Caco-2 (cell line): ENCODE results near the gene ADGRA1. TPM values are rescaled to one million over a fixed set of nuclear protein-coding genes. Genes with fewer than 3 reads are reported as not detected.
A peak's percentile ranks its signal among the peaks of the same experiment; 100 is the strongest.

ENCODE experiments used
- BruUV-seq: library from RNA; stranded (reverse); fragments of 400-500 nt; replicated peaks from 2 replicates; lab custom pipeline; 2021; lab: Mats Ljungman, UMichigan
- CTCF ChIA-PET: fragments of 300-600 bp; sonication (Branson Sonifier 250); formaldehyde crosslinking; loops from one replicate; lab custom pipeline; 2022; ENCODE audit warnings: antibody characterized with exemption; lab: Charles Lee
- POLR2A ChIA-PET: fragments of 300-600 bp; sonication (Branson Sonifier 250); formaldehyde crosslinking; loops from one replicate; lab custom pipeline; 2022; ENCODE audit warnings: antibody characterized with exemption; lab: Charles Lee
- DNase-seq, 2 experiments: peaks; one replicate each; pipeline versions ENCODE4 v3.0.0 to v3.0.0-alpha.2; 2020 to 2022
- H3K27me3 ChIP-seq: replicated peaks from 2 replicates; pipeline ENCODE4 v1.6.0; 2011; ENCODE audit warnings: low read length; ENCODE audit not compliant: control insufficient read depth, insufficient read depth
- H3K36me3 ChIP-seq: 2 replicates; pipeline ENCODE4 v1.5.1; 2011; ENCODE audit warnings: low read length; ENCODE audit not compliant: control insufficient read depth, insufficient read depth
- H3K4me1 ChIP-seq: fragments of 250-450 bp; sonication (Bioruptor Pico); 2 replicates; pipeline ENCODE4 v1.5.1; 2020; ENCODE audit warnings: mild to moderate bottlenecking
- H3K4me3 ChIP-seq: 2 replicates; pipeline ENCODE4 v1.5.1; 2011; ENCODE audit warnings: low read depth, mild to moderate bottlenecking, control low read depth, low read length
- H3K9me3 ChIP-seq: fragments of 250-450 bp; sonication (Bioruptor Pico); 2 replicates; pipeline ENCODE4 v1.5.1; 2020; ENCODE audit warnings: mild to moderate bottlenecking, moderate library complexity
- H3K27ac Mint-ChIP-seq: one replicate; pipeline ENCODE4 v1.8.0; 2022; ENCODE audit warnings: mixed read lengths; ENCODE audit not compliant: unreplicated experiment
- H3K27me3 Mint-ChIP-seq: one replicate; pipeline ENCODE4 v1.8.0; 2022; ENCODE audit warnings: mixed read lengths; ENCODE audit not compliant: insufficient read depth, unreplicated experiment
- H3K36me3 Mint-ChIP-seq: one replicate; pipeline ENCODE4 v1.8.0; 2022; ENCODE audit warnings: mild to moderate bottlenecking, mixed read lengths; ENCODE audit not compliant: insufficient read depth, unreplicated experiment
- H3K4me1 Mint-ChIP-seq: one replicate; pipeline ENCODE4 v1.8.0; 2022; ENCODE audit warnings: low read depth, mixed read lengths; ENCODE audit not compliant: unreplicated experiment
- H3K4me3 Mint-ChIP-seq: one replicate; pipeline ENCODE4 v1.8.0; 2022; ENCODE audit warnings: mild to moderate bottlenecking, moderate library complexity, mixed read lengths; ENCODE audit not compliant: unreplicated experiment
- H3K9me3 Mint-ChIP-seq: one replicate; pipeline ENCODE4 v1.8.0; 2022; ENCODE audit warnings: mixed read lengths; ENCODE audit not compliant: unreplicated experiment
- CTCF ChIP-seq, 2 experiments: fragments of 200-600 bp in 1 of 2; IDR thresholded peaks; 1 replicate in 1 of 2; 2 replicates in 1 of 2; pipeline versions ENCODE4 v1.5.1 to v1.8.0; 2011 to 2022; ENCODE audit warnings: antibody characterized with exemption in 1 of 2, control low read depth in 1 of 2, inconsistent platforms in 1 of 2, low read depth in 1 of 2, low read length in 1 of 2, mild to moderate bottlenecking in 1 of 2, moderate library complexity in 1 of 2; ENCODE audit not compliant: insufficient read depth in 1 of 2, severe bottlenecking in 1 of 2, unreplicated experiment in 1 of 2
- intact Hi-C: fragments of 100-400 bp; cut with micrococcal nuclease; formaldehyde crosslinking; loops from one replicate; pipeline ENCODE4 v1.10.0; 2022; ENCODE audit not compliant: unreplicated experiment
- total RNA-seq: library from RNA; stranded (reverse); gene quantifications from 2 replicates; pipeline ENCODE4 v1.2.3, GENCODE V29; 2022

Gene ADGRA1
- total RNA-seq, 1 experiment from 2014 or later, result not detected

GRCh38 chr10:133097961-133098360 is 10.2 kb downstream of the ADGRA1 start:
- no peaks in the 10 kb centered on the region for H3K9me3 Mint-ChIP-seq
- no peak overlapping the region for H3K4me3 Mint-ChIP-seq
- Histone ChIP-seq H3K36me3 (no peaks in the 10 kb centered on the region), H3K4me1 (no peaks in the 10 kb centered on the region), H3K9me3 (no peaks in the 10 kb centered on the region), H3K4me3 (no peak overlapping the region), H3K27me3 (no peaks in the 10 kb centered on the region)
- no peak for DNase-seq
- intact Hi-C loops, result no loop called here
- POLR2A ChIA-PET, result no interaction called here
- BruUV-seq, result no TSS peak
- no peak for TF ChIP-seq CTCF (IDR thresholded peaks at IDR 0.05; ENCODE audit: insufficient read depth in 1 of 2, low read depth in 1 of 2, low read length in 1 of 2, severe bottlenecking in 1 of 2, unreplicated experiment in 1 of 2)
- CTCF ChIA-PET, result no interaction called here
- peaks cover 22% of the 10 kb centered on the region for H3K27me3 Mint-ChIP-seq
- H3K27ac Mint-ChIP-seq, result no peak overlapping the region
- peaks cover 4% of the 10 kb centered on the region for H3K4me1 Mint-ChIP-seq
- H3K36me3 Mint-ChIP-seq, result peaks cover 9% of the 10 kb centered on the region

GRCh38 chr10:133098426-133099124 is 10.9 kb downstream of the ADGRA1 start:
- Histone ChIP-seq H3K4me3 (no peak overlapping the region), H3K4me1 (no peaks in the 10 kb centered on the region), H3K27me3 (no peaks in the 10 kb centered on the region), H3K9me3 (no peaks in the 10 kb centered on the region), H3K36me3 (no peaks in the 10 kb centered on the region)
- Mint-ChIP-seq H3K27ac (no peak overlapping the region), H3K36me3 (peaks cover 9% of the 10 kb centered on the region), H3K4me3 (no peak overlapping the region), H3K27me3 (peaks cover 22% of the 10 kb centered on the region), H3K4me1 (peaks cover 4% of the 10 kb centered on the region), H3K9me3 (no peaks in the 10 kb centered on the region)
- ChIA-PET POLR2A (no interaction called here), CTCF (interaction anchor here (0.8 kb wide), 1 partner anchor 14 kb away, joined by 5 read pairs; no protein-coding TSS in a partner anchor)
- DNase-seq, result no peak
- TF ChIP-seq CTCF (IDR thresholded peaks at IDR 0.05; ENCODE audit: insufficient read depth in 1 of 2, low read depth in 1 of 2, low read length in 1 of 2, severe bottlenecking in 1 of 2, unreplicated experiment in 1 of 2), result peak in 1 of 2 experiments; percentile 30
- BruUV-seq, result no TSS peak
- intact Hi-C loops, result no loop called here

GRCh38 chr10:133099571-133099970 is 11.8 kb downstream of the ADGRA1 start:
- no peak for DNase-seq
- peaks cover 22% of the 10 kb centered on the region for H3K27me3 Mint-ChIP-seq
- H3K4me3 Mint-ChIP-seq, result no peak overlapping the region
- Histone ChIP-seq H3K4me1 (no peaks in the 10 kb centered on the region), H3K27me3 (no peaks in the 10 kb centered on the region), H3K9me3 (no peaks in the 10 kb centered on the region), H3K4me3 (no peak overlapping the region), H3K36me3 (no peaks in the 10 kb centered on the region)
- no TSS peak for BruUV-seq
- ChIA-PET CTCF (interaction anchor here (0.8 kb wide), 1 partner anchor 15 kb away, joined by 5 read pairs; no protein-coding TSS in a partner anchor), POLR2A (no interaction called here)
- peaks cover 4% of the 10 kb centered on the region for H3K4me1 Mint-ChIP-seq
- H3K27ac Mint-ChIP-seq, result no peak overlapping the region
- no peak for TF ChIP-seq CTCF (IDR thresholded peaks at IDR 0.05; ENCODE audit: insufficient read depth in 1 of 2, low read depth in 1 of 2, low read length in 1 of 2, severe bottlenecking in 1 of 2, unreplicated experiment in 1 of 2)
- peaks cover 9% of the 10 kb centered on the region for H3K36me3 Mint-ChIP-seq
- no peaks in the 10 kb centered on the region for H3K9me3 Mint-ChIP-seq
- intact Hi-C loops, result no loop called here
